Bone marrow (tissue), 2 donors: ENCODE results near the gene ITGAV.
"Not testable (repeated sequence)": the region's sequence is repeated elsewhere in the genome, so short reads cannot be mapped to it uniquely, and the experiment has no call there.

Experiments
- DNase-seq, 2 donors: peaks; one replicate each; lab custom pipeline; 2025; lab: John Stamatoyannopoulos, UW

Gene ITGAV

GRCh38 chr2:186589612-186590349 is at the start of gene ITGAV:
TSS of gene ITGAV (plus strand) at chr2:186590056. CDS start at chr2:186590339, 283 bp downstream.
- DNase-seq: peak; percentile 76 to 94

GRCh38 chr2:186540941-186541340 is 48.9 kb upstream of the ITGAV start:
- DNase-seq: no peak

- no peak for DNase-seq
Observed at GRCh38 chr2:186542002-186542401, 47.9 kb upstream of the ITGAV start.

- DNase-seq: no peak
Observed at GRCh38 chr2:186543561-186544131, 46.2 kb upstream of the ITGAV start.

- DNase-seq: no peak
Observed at GRCh38 chr2:186544255-186544675, 45.6 kb upstream of the ITGAV start.

- no peak for DNase-seq
Observed at GRCh38 chr2:186546846-186547245, 43.0 kb upstream of the ITGAV start.

- DNase-seq: no peak
Observed at GRCh38 chr2:186551323-186552050, 38.4 kb upstream of the ITGAV start.

GRCh38 chr2:186554429-186554828 is 35.4 kb upstream of the ITGAV start:
- DNase-seq: no peak

- DNase-seq: no peak
Observed at GRCh38 chr2:186554850-186555671, 34.8 kb upstream of the ITGAV start.

GRCh38 chr2:186558512-186559276 is 31.2 kb upstream of the ITGAV start:
- no peak for DNase-seq

GRCh38 chr2:186559370-186559769 is 30.5 kb upstream of the ITGAV start:
- no peak for DNase-seq

GRCh38 chr2:186559848-186560247 is 30.0 kb upstream of the ITGAV start:
- DNase-seq: no peak

GRCh38 chr2:186560254-186560653 is 29.6 kb upstream of the ITGAV start:
- DNase-seq: no peak

GRCh38 chr2:186561467-186562208 is 28.2 kb upstream of the ITGAV start:
- no peak for DNase-seq

GRCh38 chr2:186562209-186562578 is 27.7 kb upstream of the ITGAV start:
- DNase-seq: no peak

GRCh38 chr2:186568600-186568999 is 21.3 kb upstream of the ITGAV start:
- not testable (repeated sequence) for DNase-seq

GRCh38 chr2:186569127-186569526 is 20.7 kb upstream of the ITGAV start:
- not testable (repeated sequence) for DNase-seq

- DNase-seq: no peak
Observed at GRCh38 chr2:186569897-186570296, 20.0 kb upstream of the ITGAV start.

GRCh38 chr2:186570604-186571003 is 19.3 kb upstream of the ITGAV start:
- no peak for DNase-seq

- DNase-seq: no peak
Observed at GRCh38 chr2:186572705-186573104, 17.2 kb upstream of the ITGAV start.

GRCh38 chr2:186573531-186573930 is 16.3 kb upstream of the ITGAV start:
- DNase-seq: no peak
